Peyer's patch (tissue), 4 donors: Measurements from ENCODE around the gene ATP5PD.

Experiments
- CTCF ChIP-seq, 6 experiments: fragments of 450-650 bp in 4 of 6; fragments of 200-600 bp in 2 of 6; sonication (generic) in 1 of 6; IDR thresholded peaks; one replicate each; pipeline ENCODE4 v1.5.1; 2017 to 2019; ENCODE audit warnings: antibody characterized with exemption in 6 of 6, mild to moderate bottlenecking in 3 of 6, moderate library complexity in 1 of 6
- POLR2A ChIP-seq, 2 donors: fragments of 450-650 bp; IDR thresholded peaks; one replicate each; pipeline ENCODE4 v1.5.1; 2017; ENCODE audit warnings: antibody characterized with exemption in 2 of 2, mild to moderate bottlenecking in 2 of 2, moderate library complexity in 2 of 2

GRCh38 chr17:75034236-75034908 is 12.4 kb downstream of the ATP5PD start:
- no peak for TF ChIP-seq POLR2A (IDR thresholded peaks at IDR 0.05)
- peak in 2 of 6 experiments; percentile 10 to 33 for TF ChIP-seq CTCF (IDR thresholded peaks at IDR 0.05)
